IMR-90 (cell line): ENCODE measurements around the gene MAPRE3. TPM values are rescaled to one million over a fixed set of nuclear protein-coding genes. Genes with fewer than 3 reads are reported as not detected.

Source experiments
- ATAC-seq: fragments of 200-7000 bp; cut with Tn5 transposase; 2 replicates; pipeline ENCODE4 v1.9.1; 2020; ENCODE audit warnings: low read depth, mild to moderate bottlenecking, moderate library complexity
- BruUV-seq: library from RNA; stranded (reverse); fragments of 400-500 nt; replicated peaks from 2 replicates; lab custom pipeline; 2021; lab: Mats Ljungman, UMichigan
- CTCF ChIA-PET: fragments of 300-600 bp; formaldehyde crosslinking; extraction: SDS; loops from one replicate; lab custom pipeline; 2021; ENCODE audit warnings: antibody characterized with exemption; lab: Yijun Ruan, JAX
- POLR2A ChIA-PET: fragments of 300-600 bp; sonication (Branson Sonifier 250); formaldehyde crosslinking; loops from one replicate; lab custom pipeline; 2022; ENCODE audit warnings: antibody characterized with exemption; ENCODE audit not compliant: unreplicated experiment; lab: Charles Lee
- DNase-seq: peaks from one replicate; pipeline ENCODE4 v3.0.0; 2013
- H2AFZ ChIP-seq: replicated peaks from 2 replicates; pipeline ENCODE3; 2013; ENCODE audit warnings: low read length, mild to moderate bottlenecking; ENCODE audit not compliant: poor library complexity
- H2AK5ac ChIP-seq: 2 replicates; pipeline ENCODE4 v1.6.1; 2013; ENCODE audit warnings: low read depth, low read length, inconsistent platforms
- H2AK9ac ChIP-seq: replicated peaks from 2 replicates; pipeline ENCODE3; 2013; ENCODE audit warnings: mild to moderate bottlenecking, low read depth, low read length, moderate library complexity; ENCODE audit not compliant: poor library complexity
- H2BK120ac ChIP-seq: 2 replicates; pipeline ENCODE4 v1.6.1; 2013; ENCODE audit warnings: low read depth, low read length, inconsistent platforms
- H2BK15ac ChIP-seq: 3 replicates; pipeline ENCODE4 v1.6.1; 2013; ENCODE audit warnings: low read depth, low read length, inconsistent platforms
- H2BK20ac ChIP-seq: 2 replicates; pipeline ENCODE4 v1.6.1; 2013; ENCODE audit warnings: low read depth, mild to moderate bottlenecking, inconsistent platforms, low read length, moderate library complexity
- H2BK5ac ChIP-seq: 2 replicates; pipeline ENCODE4 v1.6.1; 2013; ENCODE audit warnings: mild to moderate bottlenecking, low read depth, low read length, inconsistent platforms; ENCODE audit not compliant: poor library complexity, severe bottlenecking
- H3K14ac ChIP-seq: replicated peaks from 2 replicates; pipeline ENCODE4 v1.6.1; 2013; ENCODE audit warnings: low read depth, low read length, inconsistent platforms
- H3K18ac ChIP-seq: 2 replicates; pipeline ENCODE4 v1.6.1; 2013; ENCODE audit warnings: low read depth, low read length, control low read depth
- H3K23ac ChIP-seq: 2 replicates; pipeline ENCODE4 v1.6.1; 2013; ENCODE audit warnings: low read depth, low read length, inconsistent platforms
- H3K27ac ChIP-seq: 2 replicates; pipeline ENCODE4 v1.5.1; 2013; ENCODE audit warnings: mild to moderate bottlenecking, control low read depth, low read length; ENCODE audit not compliant: insufficient read depth
- H3K27me3 ChIP-seq: 2 replicates; pipeline ENCODE4 v1.6.1; 2013; ENCODE audit warnings: low read length; ENCODE audit not compliant: control insufficient read depth, insufficient read depth
- H3K36me3 ChIP-seq: 2 replicates; pipeline ENCODE4 v1.6.1; 2013; ENCODE audit warnings: low read length, mixed read lengths; ENCODE audit not compliant: control insufficient read depth, insufficient read depth
- H3K4ac ChIP-seq: 2 replicates; pipeline ENCODE4 v1.6.1; 2013; ENCODE audit warnings: low read depth, low read length, inconsistent platforms
- H3K4me1 ChIP-seq: 2 replicates; pipeline ENCODE4 v1.6.1; 2013; ENCODE audit warnings: low read length, mixed read lengths; ENCODE audit not compliant: control insufficient read depth, insufficient read depth
- H3K4me2 ChIP-seq: 2 replicates; pipeline ENCODE4 v1.6.1; 2013; ENCODE audit warnings: low read depth, mild to moderate bottlenecking, control low read depth, low read length, moderate library complexity
- H3K4me3 ChIP-seq: 2 replicates; pipeline ENCODE4 v1.5.1; 2013; ENCODE audit warnings: low read depth, mild to moderate bottlenecking, control low read depth, low read length, moderate library complexity; ENCODE audit not compliant: insufficient read depth
- H3K56ac ChIP-seq: 2 replicates; pipeline ENCODE4 v1.6.1; 2013; ENCODE audit warnings: low read length, inconsistent platforms; ENCODE audit not compliant: insufficient read depth; ENCODE audit errors: extremely low read depth
- H3K79me1 ChIP-seq, 2 experiments: 2 replicates each; pipeline ENCODE4 v1.6.1; 2013; ENCODE audit warnings: low read length in 2 of 2, inconsistent platforms in 1 of 2, low read depth in 1 of 2
- H3K9ac ChIP-seq: 2 replicates; pipeline ENCODE4 v1.6.1; 2013; ENCODE audit warnings: low read depth, low read length, control low read depth
- H3K9me1 ChIP-seq: 2 replicates; pipeline ENCODE4 v1.6.1; 2013; ENCODE audit warnings: low read length, inconsistent platforms; ENCODE audit not compliant: insufficient read depth
- H3K9me3 ChIP-seq: 2 replicates; pipeline ENCODE4 v1.6.1; 2013; ENCODE audit warnings: low read length; ENCODE audit not compliant: control insufficient read depth, insufficient read depth
- H4K20me1 ChIP-seq: 2 replicates; pipeline ENCODE4 v1.6.1; 2013; ENCODE audit warnings: low read length, inconsistent platforms; ENCODE audit not compliant: insufficient read depth
- H4K5ac ChIP-seq: 2 replicates; pipeline ENCODE4 v1.6.1; 2013; ENCODE audit warnings: mild to moderate bottlenecking, low read depth, low read length, control low read depth
- H4K8ac ChIP-seq, 2 experiments: 2 replicates each; pipeline ENCODE4 v1.6.1; 2013; ENCODE audit warnings: low read depth in 2 of 2, low read length in 2 of 2, control low read depth in 1 of 2, inconsistent platforms in 1 of 2
- H4K91ac ChIP-seq: 2 replicates; pipeline ENCODE4 v1.6.1; 2013; ENCODE audit warnings: low read depth, low read length, inconsistent platforms; ENCODE audit not compliant: insufficient read depth
- BHLHE40 ChIP-seq: fragments of 150-350 bp; IDR thresholded peaks from 2 replicates; pipeline ENCODE4 v1.6.1; 2016; ENCODE audit warnings: mild to moderate bottlenecking, low read depth, low read length
- CEBPB ChIP-seq: IDR thresholded peaks from 2 replicates; pipeline ENCODE4 v1.6.1; 2012; ENCODE audit warnings: low read depth, low read length, improper control_type of control experiment
- CHD1 ChIP-seq: IDR thresholded peaks from 2 replicates; pipeline ENCODE4 v1.6.1; 2012; ENCODE audit warnings: low read depth, low read length, improper control_type of control experiment
- ELK1 ChIP-seq: fragments of 150-350 bp; IDR thresholded peaks from 2 replicates; pipeline ENCODE4 v1.6.1; 2016; ENCODE audit warnings: low read depth, mild to moderate bottlenecking, low read length, moderate library complexity, borderline replicate concordance
- FOS ChIP-seq: fragments of 150-350 bp; IDR thresholded peaks from 2 replicates; pipeline ENCODE4 v1.6.1; 2016; ENCODE audit warnings: low read depth, low read length
- MAFK ChIP-seq: IDR thresholded peaks from 2 replicates; pipeline ENCODE4 v1.6.1; 2012; ENCODE audit warnings: low read depth, low read length, improper control_type of control experiment
- MAZ ChIP-seq: IDR thresholded peaks from 2 replicates; pipeline ENCODE4 v1.6.1; 2012; ENCODE audit warnings: low read depth, mild to moderate bottlenecking, low read length, improper control_type of control experiment, moderate library complexity, borderline replicate concordance
- MXI1 ChIP-seq: IDR thresholded peaks from 2 replicates; pipeline ENCODE4 v1.6.1; 2012; ENCODE audit warnings: low read depth, mild to moderate bottlenecking, low read length, moderate library complexity, borderline replicate concordance
- NFE2L2 ChIP-seq: fragments of 150-350 bp; IDR thresholded peaks from 2 replicates; pipeline ENCODE4 v1.6.1; 2016; ENCODE audit warnings: low read depth, mild to moderate bottlenecking, low read length
- POLR2A ChIP-seq: IDR thresholded peaks from 2 replicates; pipeline ENCODE4 v1.6.1; 2012; ENCODE audit warnings: mild to moderate bottlenecking, low read depth, low read length
- RAD21 ChIP-seq: IDR thresholded peaks from 2 replicates; pipeline ENCODE4 v1.6.1; 2012; ENCODE audit warnings: low read length, improper control_type of control experiment
- RCOR1 ChIP-seq: IDR thresholded peaks from 2 replicates; pipeline ENCODE4 v1.6.1; 2012; ENCODE audit warnings: mild to moderate bottlenecking, low read length, improper control_type of control experiment; ENCODE audit not compliant: insufficient replicate concordance
- RFX5 ChIP-seq: IDR thresholded peaks from 2 replicates; pipeline ENCODE4 v1.8.0; 2012; ENCODE audit warnings: low read depth, mild to moderate bottlenecking, low read length, moderate library complexity
- SMC3 ChIP-seq: fragments of 150-350 bp; IDR thresholded peaks from 2 replicates; pipeline ENCODE4 v1.6.1; 2016; ENCODE audit warnings: low read depth, mild to moderate bottlenecking, antibody characterized with exemption, low read length, moderate library complexity
- USF2 ChIP-seq: fragments of 150-350 bp; IDR thresholded peaks from 2 replicates; pipeline ENCODE4 v1.6.1; 2017; ENCODE audit warnings: mild to moderate bottlenecking, antibody characterized with exemption, low read length, low read depth
- WGBS, 2 experiments: methylation state at CpG; one replicate each; pipeline versions ENCODE4 v1.1.5 to v1.1.7; 2013; ENCODE audit warnings: missing lambda C conversion rate in 2 of 2; ENCODE audit not compliant: insufficient read length in 1 of 2; ENCODE audit errors: extremely low coverage in 2 of 2; 5-methylcytosine and 5-hydroxymethylcytosine counted together
- dilution Hi-C: fragments of 300-500 bp; cut with HindIII; formaldehyde crosslinking; loops from one replicate; pipeline ENCODE4 v1.14.3; 2018; ENCODE audit warnings: low sequenced_read_pairs; ENCODE audit not compliant: unreplicated experiment
- in situ Hi-C: fragments of 300-500 bp; cut with MboI; formaldehyde crosslinking; loops from 3 replicates; pipeline ENCODE4 v1.14.3; 2019; ENCODE audit warnings: low sequenced_read_pairs, inconsistent platforms, mixed read lengths
- intact Hi-C: fragments of 100-400 bp; cut with micrococcal nuclease; formaldehyde crosslinking; loops from 2 replicates; pipeline ENCODE4 v1.10.0; 2022
- polyA plus RNA-seq, 3 experiments: library from polyadenylated mRNA; depleted of rRNA; stranded (reverse); fragments of >200 nt; gene quantifications; 2 replicates each; pipeline ENCODE4 v1.2.3, GENCODE V29; 2012; ENCODE audit warnings: low replicate concordance in 1 of 3
- total RNA-seq: library from RNA; depleted of rRNA; stranded (reverse); fragments of >200 nt; gene quantifications from 2 replicates; pipeline ENCODE4 v1.2.3, GENCODE V29; 2012

MAPRE3 gene
- total and polyA plus RNA-seq, 2 of the 4 experiments (the other 2 are of a cell fraction): 1.8 to 20.3 TPM

- Histone ChIP-seq H3K27me3 (no peaks in the 10 kb centered on the region), H2AK9ac (peak overlapping the region; percentile 75), H3K9me3 (no peaks in the 10 kb centered on the region), H3K4me3 (peak overlapping the region; percentile 53), H4K91ac (peak overlapping the region; percentile 30), H3K79me1 (peaks cover 0 to 24% of the 10 kb centered on the region in 2 experiments; a peak in 2 of 4 replicates), H3K4me1 (peaks cover 5% of the 10 kb centered on the region), H2BK5ac (peak overlapping the region; percentile 8), H4K20me1 (peaks cover 13% of the 10 kb centered on the region), H3K14ac (peak overlapping the region; percentile 77), H2BK120ac (0 out of 2 replicates have a peak overlapping the region, but pooled peaks have one; percentile 12), H2BK20ac (no peak overlapping the region), H3K23ac (peak overlapping the region; percentile 72; the same call in 1 of the 2 replicates), H3K4ac (peak overlapping the region; percentile 58), H2BK15ac (no peak overlapping the region), H4K5ac (peak overlapping the region; percentile 52), H2AK5ac (peak overlapping the region; percentile 47), H3K36me3 (peaks cover 22% of the 10 kb centered on the region), H2AFZ (peak overlapping the region; percentile 87), H3K9ac (peak overlapping the region; percentile 83), H3K27ac (peak overlapping the region; percentile 78), H3K4me2 (peak overlapping the region; percentile 96), H3K9me1 (peaks cover 9% of the 10 kb centered on the region), H4K8ac (peak overlapping the region; percentile 22 to 85; a peak in 2 of 4 replicates), H3K56ac (0 out of 2 replicates have a peak overlapping the region, but pooled peaks have one; percentile 52), H3K18ac (no peak overlapping the region; the same call in 1 of the 2 replicates)
- no peak for DNase-seq
- peak; percentile 0; the same call in 1 of the 2 replicates for ATAC-seq
- POLR2A ChIA-PET: no interaction called here
- BruUV-seq: no TSS peak
- CTCF ChIA-PET: interaction anchor here (0.7 kb wide), 1 partner anchor 127 kb away, joined by 3 read pairs; no protein-coding TSS in a partner anchor
- dilution Hi-C loops: no loop called here
- in situ Hi-C loops: no loop called here
- WGBS, 2 experiments: 8% methylated on average over 5 of the region's 24 CpGs; no CpG with 5 or more reads in 1 of the 2 experiments
- intact Hi-C loops: loop anchor here (2.0 kb wide), 1 partner anchor 19 kb away; the partner anchor contains the start of gene OST4
- no peak for TF ChIP-seq SMC3
- TF ChIP-seq RAD21: no peak
- no peak for TF ChIP-seq MAZ
- no peak for TF ChIP-seq CEBPB
- no peak for TF ChIP-seq CHD1
- no peak for TF ChIP-seq POLR2A
- TF ChIP-seq BHLHE40: no peak
- TF ChIP-seq RFX5: no peak
- no peak for TF ChIP-seq FOS
- TF ChIP-seq MXI1: no peak
- no peak for TF ChIP-seq ELK1
- no peak for TF ChIP-seq USF2
- no peak for TF ChIP-seq MAFK
- no peak for TF ChIP-seq NFE2L2
- no peak for TF ChIP-seq RCOR1
Observed at GRCh38 chr2:27051902-27052645, 81.6 kb downstream of the MAPRE3 start.
